ENCODE results near the gene PCNX1.

- no peak for TF ChIP-seq CTCF (IDR thresholded peaks at IDR 0.05; ENCODE audit: low read depth, low read length, missing input control)
- TF ChIP-seq TAF1 (conservative IDR thresholded peaks at IDR 0.05) = no peak
These were observed 228.7 kb downstream of the PCNX1 start for GRCh38 chr14:71135911-71136310.

Data from liver (tissue), 3 donors.